ENCODE data around the gene PLGRKT. TPM values are rescaled to one million over a fixed set of nuclear protein-coding genes. Genes with fewer than 3 reads are reported as not detected.
"Not testable (repeated sequence)": the region's sequence is repeated elsewhere in the genome, so short reads cannot be mapped to it uniquely, and the experiment has no call there.

Gene PLGRKT
- total RNA-seq, 1 experiment from 2014 or later, result 19.2 TPM

DNA sequence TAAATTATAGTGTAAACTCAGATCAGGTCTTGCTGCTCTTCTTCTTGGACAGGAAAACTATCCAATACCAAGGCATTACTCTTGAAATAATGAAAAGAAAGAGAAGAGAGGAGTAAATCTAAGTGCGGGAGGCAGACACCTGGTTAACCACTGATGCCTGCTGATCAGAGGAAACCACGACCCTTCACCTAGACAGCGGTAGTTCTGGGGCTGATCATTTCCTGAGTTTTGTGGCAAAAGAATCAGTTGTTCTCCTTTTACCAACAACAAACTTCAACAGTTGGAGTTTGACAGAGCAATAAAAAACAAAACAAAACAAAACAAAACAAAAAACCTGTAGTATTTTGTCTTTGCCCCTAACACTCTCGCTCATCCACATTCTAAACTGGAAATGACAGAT lies 101.0 kb downstream of the PLGRKT start:
- DNase-seq (ENCODE audit: low spot score) (no peak), ATAC-seq (no peak)
- no peak overlapping the region for H3K27ac Mint-ChIP-seq
- H3K4me1 Mint-ChIP-seq, result peaks cover 5% of the 10 kb centered on the region
- no peaks in the 10 kb centered on the region for H3K27me3 Mint-ChIP-seq (ENCODE audit: low read depth)
- TF ChIP-seq, protein P1, sequence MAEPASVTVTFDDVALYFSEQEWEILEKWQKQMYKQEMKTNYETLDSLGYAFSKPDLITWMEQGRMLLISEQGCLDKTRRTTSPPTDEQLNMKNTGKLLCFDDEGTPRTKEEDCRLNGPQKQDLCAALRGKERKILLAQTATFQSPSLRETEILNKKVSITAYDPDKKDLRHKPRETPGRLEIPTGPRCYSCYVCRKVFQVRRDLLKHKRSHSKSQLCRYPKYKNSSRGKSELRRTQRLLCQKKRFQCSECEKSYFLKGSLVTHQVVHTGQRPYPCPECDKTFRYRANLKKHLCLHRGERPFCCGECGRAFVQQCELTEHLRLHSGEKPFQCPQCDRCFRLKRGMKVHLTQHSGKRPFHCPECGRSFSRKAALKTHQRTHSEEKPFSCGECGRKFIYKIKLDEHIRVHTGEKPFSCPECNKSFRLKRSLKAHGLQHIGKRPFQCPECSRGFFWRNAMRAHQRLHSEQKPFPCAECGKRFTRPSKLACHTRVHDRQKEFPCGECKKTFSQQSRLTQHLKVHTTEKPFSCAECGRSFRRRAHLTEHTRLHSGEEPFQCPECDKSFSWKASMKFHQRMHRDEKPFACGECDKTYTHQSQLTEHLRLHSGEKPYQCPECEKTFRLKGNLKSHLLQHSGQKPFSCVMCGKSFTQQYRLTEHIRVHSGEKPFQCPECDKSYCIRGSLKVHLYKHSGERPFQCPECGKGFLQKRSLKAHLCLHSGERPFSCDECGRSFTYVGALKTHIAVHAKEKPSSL (CRISPR knock-in tag; conservative IDR thresholded peaks at IDR 0.05), result no peak
- TF ChIP-seq ZNF396 (CRISPR knock-in tag; IDR thresholded peaks at IDR 0.05; ENCODE audit: borderline replicate concordance) (no peak), ZNF532 (CRISPR knock-in tag; IDR thresholded peaks at IDR 0.05; ENCODE audit: borderline replicate concordance) (no peak), FOXP4 (CRISPR knock-in tag; IDR thresholded peaks at IDR 0.05) (no peak), ZNF219 (CRISPR knock-in tag; IDR thresholded peaks at IDR 0.05; ENCODE audit: borderline replicate concordance) (no peak), GRHL2 (CRISPR knock-in tag; IDR thresholded peaks at IDR 0.05; ENCODE audit: insufficient replicate concordance, severe bottlenecking) (no peak), E2F1 (CRISPR knock-in tag; IDR thresholded peaks at IDR 0.05) (no peak), NFYB (CRISPR knock-in tag; conservative IDR thresholded peaks at IDR 0.05; ENCODE audit: low read depth) (no peak), JAZF1 (CRISPR knock-in tag; IDR thresholded peaks at IDR 0.05) (no peak), NFATC4 (CRISPR knock-in tag; IDR thresholded peaks at IDR 0.05) (no peak)
- TF ChIP-seq, protein P2, sequence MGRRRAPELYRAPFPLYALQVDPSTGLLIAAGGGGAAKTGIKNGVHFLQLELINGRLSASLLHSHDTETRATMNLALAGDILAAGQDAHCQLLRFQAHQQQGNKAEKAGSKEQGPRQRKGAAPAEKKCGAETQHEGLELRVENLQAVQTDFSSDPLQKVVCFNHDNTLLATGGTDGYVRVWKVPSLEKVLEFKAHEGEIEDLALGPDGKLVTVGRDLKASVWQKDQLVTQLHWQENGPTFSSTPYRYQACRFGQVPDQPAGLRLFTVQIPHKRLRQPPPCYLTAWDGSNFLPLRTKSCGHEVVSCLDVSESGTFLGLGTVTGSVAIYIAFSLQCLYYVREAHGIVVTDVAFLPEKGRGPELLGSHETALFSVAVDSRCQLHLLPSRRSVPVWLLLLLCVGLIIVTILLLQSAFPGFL (CRISPR knock-in tag; IDR thresholded peaks at IDR 0.05; ENCODE audit: borderline replicate concordance), result no peak
- TF ChIP-seq, protein P3, sequence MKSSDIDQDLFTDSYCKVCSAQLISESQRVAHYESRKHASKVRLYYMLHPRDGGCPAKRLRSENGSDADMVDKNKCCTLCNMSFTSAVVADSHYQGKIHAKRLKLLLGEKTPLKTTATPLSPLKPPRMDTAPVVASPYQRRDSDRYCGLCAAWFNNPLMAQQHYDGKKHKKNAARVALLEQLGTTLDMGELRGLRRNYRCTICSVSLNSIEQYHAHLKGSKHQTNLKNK (CRISPR knock-in tag; IDR thresholded peaks at IDR 0.05), result no peak
- no peaks in the 10 kb centered on the region for H3K36me3 Mint-ChIP-seq
- H3K4me3 Mint-ChIP-seq, result no peak overlapping the region
- ChIA-PET CTCF (no interaction called here), POLR2A (no interaction called here)
- H3K9me3 Mint-ChIP-seq, result no peaks in the 10 kb centered on the region

DNA sequence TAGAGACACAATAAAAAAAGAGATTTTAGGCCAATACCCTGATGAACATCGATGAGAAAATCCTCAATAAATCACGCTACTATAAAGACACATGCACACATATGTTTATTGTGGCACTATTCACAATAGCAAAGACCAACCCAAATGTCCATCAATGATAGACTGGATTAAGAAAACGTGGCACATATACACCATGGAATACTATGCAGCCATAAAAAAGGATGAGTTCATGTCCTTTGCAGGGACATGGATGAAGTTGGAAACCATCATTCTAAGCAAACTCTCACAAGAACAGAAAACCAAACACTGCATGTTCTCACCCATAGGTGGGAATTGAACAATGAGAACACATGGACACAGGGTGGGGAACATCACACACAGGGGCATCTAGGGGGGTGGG lies 106.4 kb downstream of the PLGRKT start:
- H3K4me1 Mint-ChIP-seq, result peaks cover 16% of the 10 kb centered on the region
- H3K4me3 Mint-ChIP-seq, ATAC-seq: not testable (repeated sequence)

More for the DNA sequence above, 106.4 kb downstream of the PLGRKT start:
- H3K27ac Mint-ChIP-seq; H3K27me3 Mint-ChIP-seq (ENCODE audit: low read depth); DNase-seq (ENCODE audit: low spot score); POLR2A ChIA-PET; CTCF ChIA-PET: not testable (repeated sequence)
- H3K9me3 Mint-ChIP-seq, result peaks cover 27% of the 10 kb centered on the region
- peaks cover 29% of the 10 kb centered on the region for H3K36me3 Mint-ChIP-seq
